Fibroblast of skin of right biceps (primary cell): ENCODE data around the gene FARP2.

ENCODE experiments used
- DNase-seq: peaks from one replicate; pipeline ENCODE4 v3.0.0-alpha.2; 2013

FARP2 gene

GRCh38 chr2:241538838-241539615 is 182.9 kb downstream of the FARP2 start:
- no peak for DNase-seq

GRCh38 chr2:241539616-241540374 is 183.7 kb downstream of the FARP2 start:
- DNase-seq, result no peak

- peak; percentile 53 for DNase-seq
Observed at GRCh38 chr2:241540401-241540770, 184.3 kb downstream of the FARP2 start.

- DNase-seq, result peak; percentile 47
Observed at GRCh38 chr2:241540771-241541561, 184.9 kb downstream of the FARP2 start.

GRCh38 chr2:241541564-241542277 is 185.6 kb downstream of the FARP2 start:
- no peak for DNase-seq

GRCh38 chr2:241542278-241542605 is 186.2 kb downstream of the FARP2 start:
- DNase-seq, result no peak
